ENCODE data around the gene MRPS16. TPM values are rescaled to one million over a fixed set of nuclear protein-coding genes. Genes with fewer than 3 reads are reported as not detected.

Gene MRPS16
- total and polyA plus RNA-seq, 2 of the 13 experiments (the other 11 are each of a cell fraction or from before 2014, with no cell fraction given), result 70.1 to 135 TPM

DNA sequence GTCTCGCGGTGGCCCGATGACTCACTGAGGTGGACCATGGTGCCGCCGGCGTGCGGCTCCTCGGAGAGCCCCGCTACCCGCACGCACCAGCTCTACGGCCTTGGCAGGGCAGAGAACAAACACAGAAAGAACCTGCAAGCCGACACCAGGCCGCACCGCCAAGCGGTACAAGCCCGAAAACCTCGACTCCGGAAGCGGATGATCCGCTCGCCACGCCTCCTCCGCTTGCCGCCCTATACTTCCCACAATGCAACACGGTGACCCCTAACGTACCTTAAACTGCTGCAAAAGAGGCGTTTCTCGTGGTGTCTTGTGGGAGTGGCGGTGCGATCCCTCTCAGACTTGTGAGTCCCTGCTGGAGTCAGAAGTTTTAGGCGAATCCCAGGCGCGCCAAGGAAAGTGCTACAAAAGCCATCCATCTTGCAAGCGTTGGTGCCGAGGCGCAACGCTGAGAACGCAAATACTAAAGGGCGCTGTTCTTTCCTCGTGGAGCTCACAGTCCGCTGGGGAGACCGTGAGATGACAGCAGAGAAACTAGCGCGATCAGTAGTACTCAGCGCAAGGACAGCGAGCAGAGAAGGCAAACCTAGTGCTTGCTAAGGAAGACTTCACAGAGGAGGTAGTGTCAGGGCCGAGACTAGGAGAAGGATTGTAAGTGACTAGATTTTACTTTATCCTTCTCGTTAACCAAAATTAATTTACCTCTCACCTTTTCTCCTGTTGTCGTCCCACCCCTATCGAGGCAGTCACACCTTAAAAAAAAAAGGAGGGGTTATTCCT, at the start of gene MRPS16 (continued):
- TF ChIP-seq, protein P1, sequence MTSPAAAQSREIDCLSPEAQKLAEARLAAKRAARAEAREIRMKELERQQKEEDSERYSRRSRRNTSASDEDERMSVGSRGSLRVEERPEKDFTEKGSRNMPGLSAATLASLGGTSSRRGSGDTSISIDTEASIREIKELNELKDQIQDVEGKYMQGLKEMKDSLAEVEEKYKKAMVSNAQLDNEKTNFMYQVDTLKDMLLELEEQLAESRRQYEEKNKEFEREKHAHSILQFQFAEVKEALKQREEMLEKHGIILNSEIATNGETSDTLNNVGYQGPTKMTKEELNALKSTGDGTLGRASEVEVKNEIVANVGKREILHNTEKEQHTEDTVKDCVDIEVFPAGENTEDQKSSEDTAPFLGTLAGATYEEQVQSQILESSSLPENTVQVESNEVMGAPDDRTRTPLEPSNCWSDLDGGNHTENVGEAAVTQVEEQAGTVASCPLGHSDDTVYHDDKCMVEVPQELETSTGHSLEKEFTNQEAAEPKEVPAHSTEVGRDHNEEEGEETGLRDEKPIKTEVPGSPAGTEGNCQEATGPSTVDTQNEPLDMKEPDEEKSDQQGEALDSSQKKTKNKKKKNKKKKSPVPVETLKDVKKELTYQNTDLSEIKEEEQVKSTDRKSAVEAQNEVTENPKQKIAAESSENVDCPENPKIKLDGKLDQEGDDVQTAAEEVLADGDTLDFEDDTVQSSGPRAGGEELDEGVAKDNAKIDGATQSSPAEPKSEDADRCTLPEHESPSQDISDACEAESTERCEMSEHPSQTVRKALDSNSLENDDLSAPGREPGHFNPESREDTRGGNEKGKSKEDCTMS (CRISPR knock-in tag; conservative IDR thresholded peaks at IDR 0.05), result no peak
- TF ChIP-seq, protein P2, sequence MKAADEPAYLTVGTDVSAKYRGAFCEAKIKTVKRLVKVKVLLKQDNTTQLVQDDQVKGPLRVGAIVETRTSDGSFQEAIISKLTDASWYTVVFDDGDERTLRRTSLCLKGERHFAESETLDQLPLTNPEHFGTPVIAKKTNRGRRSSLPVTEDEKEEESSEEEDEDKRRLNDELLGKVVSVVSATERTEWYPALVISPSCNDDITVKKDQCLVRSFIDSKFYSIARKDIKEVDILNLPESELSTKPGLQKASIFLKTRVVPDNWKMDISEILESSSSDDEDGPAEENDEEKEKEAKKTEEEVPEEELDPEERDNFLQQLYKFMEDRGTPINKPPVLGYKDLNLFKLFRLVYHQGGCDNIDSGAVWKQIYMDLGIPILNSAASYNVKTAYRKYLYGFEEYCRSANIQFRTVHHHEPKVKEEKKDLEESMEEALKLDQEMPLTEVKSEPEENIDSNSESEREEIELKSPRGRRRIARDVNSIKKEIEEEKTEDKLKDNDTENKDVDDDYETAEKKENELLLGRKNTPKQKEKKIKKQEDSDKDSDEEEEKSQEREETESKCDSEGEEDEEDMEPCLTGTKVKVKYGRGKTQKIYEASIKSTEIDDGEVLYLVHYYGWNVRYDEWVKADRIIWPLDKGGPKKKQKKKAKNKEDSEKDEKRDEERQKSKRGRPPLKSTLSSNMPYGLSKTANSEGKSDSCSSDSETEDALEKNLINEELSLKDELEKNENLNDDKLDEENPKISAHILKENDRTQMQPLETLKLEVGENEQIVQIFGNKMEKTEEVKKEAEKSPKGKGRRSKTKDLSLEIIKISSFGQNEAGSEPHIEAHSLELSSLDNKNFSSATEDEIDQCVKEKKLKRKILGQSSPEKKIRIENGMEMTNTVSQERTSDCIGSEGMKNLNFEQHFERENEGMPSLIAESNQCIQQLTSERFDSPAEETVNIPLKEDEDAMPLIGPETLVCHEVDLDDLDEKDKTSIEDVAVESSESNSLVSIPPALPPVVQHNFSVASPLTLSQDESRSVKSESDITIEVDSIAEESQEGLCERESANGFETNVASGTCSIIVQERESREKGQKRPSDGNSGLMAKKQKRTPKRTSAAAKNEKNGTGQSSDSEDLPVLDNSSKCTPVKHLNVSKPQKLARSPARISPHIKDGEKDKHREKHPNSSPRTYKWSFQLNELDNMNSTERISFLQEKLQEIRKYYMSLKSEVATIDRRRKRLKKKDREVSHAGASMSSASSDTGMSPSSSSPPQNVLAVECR (CRISPR knock-in tag; IDR thresholded peaks at IDR 0.05; ENCODE audit: borderline replicate concordance), result peak; percentile 98
- TF ChIP-seq ZNF234 (CRISPR knock-in tag; conservative IDR thresholded peaks at IDR 0.05) (no peak), FIP1L1 (IDR thresholded peaks at IDR 0.05; ENCODE audit: borderline replicate concordance, insufficient read depth, low read depth, low read length) (0 out of 2 replicates have a peak, but pooled peaks have one; percentile 84), RCOR2 (CRISPR knock-in tag; IDR thresholded peaks at IDR 0.05) (no peak), MED13 (CRISPR knock-in tag; IDR thresholded peaks at IDR 0.05) (0 out of 2 replicates have a peak, but pooled peaks have one; percentile 8), XRCC5 (optimal IDR thresholded peaks at IDR 0.05; ENCODE audit: low read length) (peak; percentile 88), SKI (IDR thresholded peaks at IDR 0.05; ENCODE audit: partially characterized antibody) (peak; percentile 34), ZNF567 (CRISPR knock-in tag; IDR thresholded peaks at IDR 0.05; ENCODE audit: borderline replicate concordance) (peak; percentile 88), GPN1 (CRISPR knock-in tag; IDR thresholded peaks at IDR 0.05; ENCODE audit: borderline replicate concordance) (peak; percentile 83; the same call in 1 of the 2 replicates), TAF1 (CRISPR knock-in tag; IDR thresholded peaks at IDR 0.05) (peak; percentile 89)
- TF ChIP-seq, protein P3, sequence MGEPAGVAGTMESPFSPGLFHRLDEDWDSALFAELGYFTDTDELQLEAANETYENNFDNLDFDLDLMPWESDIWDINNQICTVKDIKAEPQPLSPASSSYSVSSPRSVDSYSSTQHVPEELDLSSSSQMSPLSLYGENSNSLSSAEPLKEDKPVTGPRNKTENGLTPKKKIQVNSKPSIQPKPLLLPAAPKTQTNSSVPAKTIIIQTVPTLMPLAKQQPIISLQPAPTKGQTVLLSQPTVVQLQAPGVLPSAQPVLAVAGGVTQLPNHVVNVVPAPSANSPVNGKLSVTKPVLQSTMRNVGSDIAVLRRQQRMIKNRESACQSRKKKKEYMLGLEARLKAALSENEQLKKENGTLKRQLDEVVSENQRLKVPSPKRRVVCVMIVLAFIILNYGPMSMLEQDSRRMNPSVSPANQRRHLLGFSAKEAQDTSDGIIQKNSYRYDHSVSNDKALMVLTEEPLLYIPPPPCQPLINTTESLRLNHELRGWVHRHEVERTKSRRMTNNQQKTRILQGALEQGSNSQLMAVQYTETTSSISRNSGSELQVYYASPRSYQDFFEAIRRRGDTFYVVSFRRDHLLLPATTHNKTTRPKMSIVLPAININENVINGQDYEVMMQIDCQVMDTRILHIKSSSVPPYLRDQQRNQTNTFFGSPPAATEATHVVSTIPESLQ (CRISPR knock-in tag; conservative IDR thresholded peaks at IDR 0.05), result no peak
- TF ChIP-seq, protein P4, sequence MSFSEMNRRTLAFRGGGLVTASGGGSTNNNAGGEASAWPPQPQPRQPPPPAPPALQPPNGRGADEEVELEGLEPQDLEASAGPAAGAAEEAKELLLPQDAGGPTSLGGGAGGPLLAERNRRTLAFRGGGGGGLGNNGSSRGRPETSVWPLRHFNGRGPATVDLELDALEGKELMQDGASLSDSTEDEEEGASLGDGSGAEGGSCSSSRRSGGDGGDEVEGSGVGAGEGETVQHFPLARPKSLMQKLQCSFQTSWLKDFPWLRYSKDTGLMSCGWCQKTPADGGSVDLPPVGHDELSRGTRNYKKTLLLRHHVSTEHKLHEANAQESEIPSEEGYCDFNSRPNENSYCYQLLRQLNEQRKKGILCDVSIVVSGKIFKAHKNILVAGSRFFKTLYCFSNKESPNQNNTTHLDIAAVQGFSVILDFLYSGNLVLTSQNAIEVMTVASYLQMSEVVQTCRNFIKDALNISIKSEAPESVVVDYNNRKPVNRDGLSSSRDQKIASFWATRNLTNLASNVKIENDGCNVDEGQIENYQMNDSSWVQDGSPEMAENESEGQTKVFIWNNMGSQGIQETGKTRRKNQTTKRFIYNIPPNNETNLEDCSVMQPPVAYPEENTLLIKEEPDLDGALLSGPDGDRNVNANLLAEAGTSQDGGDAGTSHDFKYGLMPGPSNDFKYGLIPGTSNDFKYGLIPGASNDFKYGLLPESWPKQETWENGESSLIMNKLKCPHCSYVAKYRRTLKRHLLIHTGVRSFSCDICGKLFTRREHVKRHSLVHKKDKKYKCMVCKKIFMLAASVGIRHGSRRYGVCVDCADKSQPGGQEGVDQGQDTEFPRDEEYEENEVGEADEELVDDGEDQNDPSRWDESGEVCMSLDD (CRISPR knock-in tag; IDR thresholded peaks at IDR 0.05; ENCODE audit: borderline replicate concordance), result peak; percentile 42; the same call in 1 of the 2 replicates
- TF ChIP-seq, protein P5, sequence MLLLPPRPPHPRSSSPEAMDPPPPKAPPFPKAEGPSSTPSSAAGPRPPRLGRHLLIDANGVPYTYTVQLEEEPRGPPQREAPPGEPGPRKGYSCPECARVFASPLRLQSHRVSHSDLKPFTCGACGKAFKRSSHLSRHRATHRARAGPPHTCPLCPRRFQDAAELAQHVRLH (CRISPR knock-in tag; IDR thresholded peaks at IDR 0.05; ENCODE audit: borderline replicate concordance, low read depth), result 0 out of 2 replicates have a peak, but pooled peaks have one; percentile 76
- TF ChIP-seq, protein P6, sequence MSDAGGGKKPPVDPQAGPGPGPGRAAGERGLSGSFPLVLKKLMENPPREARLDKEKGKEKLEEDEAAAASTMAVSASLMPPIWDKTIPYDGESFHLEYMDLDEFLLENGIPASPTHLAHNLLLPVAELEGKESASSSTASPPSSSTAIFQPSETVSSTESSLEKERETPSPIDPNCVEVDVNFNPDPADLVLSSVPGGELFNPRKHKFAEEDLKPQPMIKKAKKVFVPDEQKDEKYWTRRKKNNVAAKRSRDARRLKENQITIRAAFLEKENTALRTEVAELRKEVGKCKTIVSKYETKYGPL (CRISPR knock-in tag; IDR thresholded peaks at IDR 0.05), result no peak; the same call in 1 of the 2 replicates
